ENCODE measurements around the gene PHOSPHO1.
A peak's percentile ranks its signal among the peaks of the same experiment; 100 is the strongest.
"Not testable (repeated sequence)": the region's sequence is repeated elsewhere in the genome, so short reads cannot be mapped to it uniquely, and the experiment has no call there.

PHOSPHO1 gene

GRCh38 chr17:49193513-49194296 lies 36.9 kb downstream of the PHOSPHO1 start:
- no peak for DNase-seq (ENCODE audit: low spot score)

DNA sequence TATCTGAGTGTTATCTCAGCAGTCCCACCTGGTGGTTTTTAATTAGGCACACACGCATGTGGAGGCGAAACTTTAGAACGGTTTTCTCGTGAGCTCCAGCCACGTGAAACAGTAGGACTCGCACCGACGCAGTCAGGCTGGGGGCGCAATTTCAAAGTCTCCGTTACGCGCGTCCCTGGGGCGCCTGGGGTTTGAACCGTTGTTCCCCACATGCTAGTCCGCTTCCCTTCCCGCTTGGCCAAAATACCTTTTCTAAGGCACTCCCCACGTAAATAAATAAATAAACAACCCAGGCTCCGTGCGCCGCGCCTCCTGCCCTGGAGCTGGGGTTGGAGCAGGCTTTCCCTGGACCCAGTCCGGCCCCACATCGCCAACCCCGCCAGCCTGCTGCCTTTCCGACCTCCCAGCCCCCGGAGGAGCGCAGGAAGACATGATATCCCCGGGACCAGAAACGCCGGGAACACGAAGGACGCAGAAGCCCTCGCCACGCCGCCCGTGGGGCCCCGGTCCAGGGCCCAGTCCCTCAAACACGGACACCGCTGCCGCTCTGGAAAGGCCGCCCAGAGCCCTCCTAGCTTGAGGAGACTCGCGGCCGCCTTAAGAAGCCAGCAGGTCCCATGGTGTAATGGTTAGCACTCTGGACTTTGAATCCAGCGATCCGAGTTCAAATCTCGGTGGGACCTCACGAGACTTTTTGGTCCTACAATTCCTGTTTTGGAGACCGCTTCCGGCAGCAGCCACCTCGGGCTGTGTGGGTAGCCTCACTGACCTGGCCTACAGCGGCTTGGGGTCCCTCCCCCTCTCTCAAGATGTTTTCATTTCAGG lies 38.5 kb downstream of the PHOSPHO1 start:
- DNase-seq (ENCODE audit: low spot score) = peak; percentile 74

DNA sequence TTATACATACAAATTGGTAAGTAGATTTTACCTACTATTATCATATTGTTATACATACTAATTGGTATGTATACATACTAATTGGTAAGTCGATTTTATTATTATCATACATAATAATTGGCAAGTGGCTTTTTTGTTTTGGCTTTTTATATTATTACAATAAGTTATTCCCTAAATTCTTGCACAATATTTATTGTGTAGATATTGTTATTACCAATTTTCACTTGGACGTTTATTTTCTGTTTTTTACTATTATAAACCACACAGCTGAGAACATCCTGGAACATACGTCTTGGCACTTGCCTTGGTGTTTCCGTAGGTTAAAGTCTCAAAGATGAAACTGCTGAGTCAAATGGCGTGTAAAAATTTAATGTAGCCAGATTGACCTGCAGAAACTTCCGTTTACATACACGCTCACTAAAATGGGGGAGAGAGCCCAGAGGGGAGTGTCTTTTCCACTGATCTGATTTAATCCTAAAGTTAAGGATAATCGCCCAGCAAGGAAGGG lies 39.1 kb downstream of the PHOSPHO1 start:
- no peak for DNase-seq (ENCODE audit: low spot score)

DNA sequence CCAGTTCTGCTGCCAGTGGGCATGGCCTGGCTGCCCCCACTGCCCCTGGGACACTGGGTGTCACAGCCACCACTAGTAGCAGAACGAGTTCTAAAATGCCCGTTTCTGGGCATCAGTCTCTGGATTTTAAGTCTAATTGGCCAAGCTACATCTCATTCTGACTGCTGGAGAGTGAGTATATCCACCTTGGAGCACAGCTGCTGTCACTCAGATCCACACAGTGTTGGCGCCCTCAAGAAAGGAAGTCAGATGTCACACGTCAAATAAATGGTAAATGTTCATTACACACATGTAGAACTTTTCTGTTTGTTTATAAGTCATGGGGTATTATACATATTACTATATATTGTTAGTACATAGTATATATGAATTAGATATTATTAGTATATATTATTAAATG lies 39.7 kb downstream of the PHOSPHO1 start:
- no peak for DNase-seq (ENCODE audit: low spot score)

- DNase-seq (ENCODE audit: low spot score) = no peak
These were observed 43.3 kb downstream of the PHOSPHO1 start for GRCh38 chr17:49187301-49187700.

DNA sequence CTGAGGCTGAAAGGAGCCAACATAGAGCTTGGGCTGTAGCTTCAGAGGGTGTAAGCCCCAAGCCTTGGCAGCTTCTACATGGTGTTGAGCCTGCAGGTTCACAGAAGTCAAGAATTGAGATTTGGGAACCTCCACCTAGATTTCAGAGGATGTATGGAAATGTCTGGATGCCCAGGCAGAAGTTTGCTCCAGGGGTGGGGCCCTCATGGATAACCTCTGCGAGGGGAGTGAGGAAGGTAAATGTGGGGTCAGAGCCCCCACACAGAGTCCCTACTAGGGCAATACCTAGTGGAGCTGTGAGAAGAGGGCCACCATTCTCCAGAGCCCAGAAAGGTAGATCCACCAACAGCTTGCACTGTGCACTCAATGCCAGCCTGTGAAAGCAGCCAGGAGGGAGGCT lies 45.2 kb downstream of the PHOSPHO1 start:
- not testable (repeated sequence) for DNase-seq (ENCODE audit: low spot score)

- not testable (repeated sequence) for DNase-seq (ENCODE audit: low spot score)
These were observed 46.1 kb downstream of the PHOSPHO1 start for GRCh38 chr17:49184522-49184921.

- no peak for DNase-seq (ENCODE audit: low spot score)
These were observed 46.8 kb downstream of the PHOSPHO1 start for GRCh38 chr17:49183801-49184200.

- no peak for DNase-seq (ENCODE audit: low spot score)
These were observed 47.2 kb downstream of the PHOSPHO1 start for GRCh38 chr17:49183341-49183740.

DNA sequence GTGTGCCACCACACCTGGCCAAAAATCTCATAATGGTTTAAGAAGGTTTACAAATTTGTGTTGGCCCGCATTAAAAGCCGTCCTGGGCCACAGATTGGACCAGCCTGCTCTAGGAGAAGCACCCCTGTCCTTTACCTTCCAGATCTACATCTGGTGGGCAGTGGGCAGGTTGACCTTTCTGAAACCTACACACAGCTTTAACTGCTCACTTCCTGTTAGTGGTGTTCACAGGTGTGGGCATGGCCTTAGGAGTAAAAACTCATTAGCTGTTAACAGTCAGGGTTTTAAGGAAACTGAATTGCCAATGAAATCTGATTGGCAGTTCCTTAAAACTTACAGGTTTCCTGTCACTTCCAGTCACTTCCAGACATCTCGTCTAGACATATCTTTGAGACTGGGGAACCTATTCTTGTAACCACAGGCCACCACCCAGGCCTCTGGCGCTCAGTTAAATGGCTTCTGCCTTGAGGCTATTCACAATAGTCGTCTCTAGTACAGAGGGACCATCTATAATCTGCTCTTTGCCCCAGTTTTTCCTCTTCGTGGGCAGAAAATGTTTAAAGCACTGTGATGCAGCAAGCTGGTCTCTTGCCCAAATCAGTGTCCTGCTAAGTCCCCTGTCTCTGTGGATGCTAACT lies 49.5 kb downstream of the PHOSPHO1 start:
- DNase-seq (ENCODE audit: low spot score) = no peak

DNA sequence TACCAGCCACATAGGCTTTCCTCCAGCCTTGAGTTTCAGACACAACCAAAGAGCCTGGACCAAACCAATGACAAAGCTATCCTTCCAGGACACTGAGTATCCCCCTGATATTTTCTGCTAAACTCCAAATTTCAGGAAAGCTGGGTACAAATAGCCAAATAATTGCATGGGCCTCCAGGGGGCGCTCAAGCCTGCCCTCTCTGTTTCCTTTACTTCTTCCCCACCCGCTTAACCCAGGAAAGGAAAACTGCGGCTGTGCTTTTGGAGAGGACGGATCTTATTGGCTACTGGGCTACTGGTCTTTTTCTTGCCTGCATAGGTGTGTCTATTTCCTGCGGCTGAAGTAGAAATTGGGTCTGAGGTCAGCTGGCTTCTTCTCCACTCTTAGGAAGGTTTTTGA lies 50.3 kb downstream of the PHOSPHO1 start:
- peak; percentile 66 for DNase-seq (ENCODE audit: low spot score)

DNA sequence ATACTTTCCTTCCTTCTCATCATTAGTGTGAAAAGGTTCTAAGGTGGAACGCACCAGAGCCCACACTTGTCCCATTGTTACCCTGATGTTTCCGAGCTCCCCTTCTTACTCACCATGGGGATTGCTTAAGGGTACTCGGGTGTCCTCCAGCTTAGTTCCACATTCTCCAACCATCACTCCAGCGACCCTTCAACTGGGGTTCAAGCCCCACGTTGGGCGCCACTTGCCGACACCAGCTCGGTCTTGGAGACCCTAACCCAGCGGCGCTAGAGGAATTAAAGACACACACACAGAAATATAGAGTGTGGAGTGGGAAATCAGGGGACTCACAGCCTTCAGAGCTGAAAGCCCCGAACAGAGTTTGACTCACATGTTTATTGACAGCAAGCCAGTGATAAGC lies 54.6 kb downstream of the PHOSPHO1 start:
- DNase-seq (ENCODE audit: low spot score) = not testable (repeated sequence)

Data from kidney capillary endothelial cell (primary cell).